ENCODE data around the gene MN1. TPM values are rescaled to one million over a fixed set of nuclear protein-coding genes. Genes with fewer than 3 reads are reported as not detected.

MN1 gene
- polyA plus RNA-seq, 1 experiment = 1.3 TPM

- Histone ChIP-seq H3K36me3 (ENCODE audit: control insufficient read depth, insufficient read depth, low read length) (no peaks in the 10 kb centered on the region), H3K4me3 (ENCODE audit: low read depth, low read length) (no peak overlapping the region), H3K27me3 (ENCODE audit: control insufficient read depth, insufficient read depth, low read length) (peaks cover 1% of the 10 kb centered on the region)
- ChIA-PET POLR2A (no interaction called here), CTCF (interaction anchor here (0.6 to 2.8 kb wide), 2 partner anchors 12 to 83 kb away, joined by 3 to 9 read pairs; no protein-coding TSS in a partner anchor)
- no peak for DNase-seq (ENCODE audit: low read depth)
- TF ChIP-seq CTCF (IDR thresholded peaks at IDR 0.05; ENCODE audit: insufficient read depth, low read depth, low read length) = no peak
These were observed 15.0 kb upstream of the MN1 start for GRCh38 chr22:27816552-27816951.

GRCh38 chr22:27815826-27816530 lies 14.4 kb upstream of the MN1 start:
- no peak for DNase-seq (ENCODE audit: low read depth)
- peaks cover 1% of the 10 kb centered on the region for H3K27me3 ChIP-seq (ENCODE audit: control insufficient read depth, insufficient read depth, low read length)
- ChIA-PET CTCF (interaction anchor here (0.6 kb wide), 1 partner anchor 82 kb away, joined by 3 read pairs; no protein-coding TSS in a partner anchor), POLR2A (no interaction called here)
- no peak overlapping the region for H3K4me3 ChIP-seq (ENCODE audit: low read depth, low read length)
- TF ChIP-seq CTCF (IDR thresholded peaks at IDR 0.05; ENCODE audit: insufficient read depth, low read depth, low read length) = no peak
- H3K36me3 ChIP-seq (ENCODE audit: control insufficient read depth, insufficient read depth, low read length) = no peaks in the 10 kb centered on the region

DNA sequence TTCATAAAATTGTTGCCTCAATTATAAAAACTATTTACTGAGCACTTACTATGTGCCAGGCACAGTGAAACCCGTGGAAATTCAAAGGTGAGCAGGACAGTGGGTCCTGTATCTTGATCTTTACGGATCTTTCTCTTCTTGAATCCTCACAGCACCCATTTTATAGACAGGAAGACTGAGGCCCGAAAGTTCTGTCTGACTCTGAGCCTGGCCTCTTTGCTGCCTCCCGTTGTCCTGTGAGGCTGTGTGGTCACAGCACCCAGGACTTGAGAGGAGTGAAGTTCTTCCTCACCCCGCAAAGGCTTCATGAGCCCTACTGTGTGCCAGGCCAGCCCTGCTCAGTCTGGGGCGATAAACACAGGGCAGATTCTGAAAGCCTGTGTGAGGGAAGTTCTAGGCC lies 13.4 kb upstream of the MN1 start:
- no peaks in the 10 kb centered on the region for H3K36me3 ChIP-seq (ENCODE audit: control insufficient read depth, insufficient read depth, low read length)
- peaks cover 1% of the 10 kb centered on the region for H3K27me3 ChIP-seq (ENCODE audit: control insufficient read depth, insufficient read depth, low read length)
- ChIA-PET CTCF (no interaction called here), POLR2A (no interaction called here)
- DNase-seq (ENCODE audit: low read depth) = no peak
- no peak overlapping the region for H3K4me3 ChIP-seq (ENCODE audit: low read depth, low read length)
- no peak for TF ChIP-seq CTCF (IDR thresholded peaks at IDR 0.05; ENCODE audit: insufficient read depth, low read depth, low read length)

DNA sequence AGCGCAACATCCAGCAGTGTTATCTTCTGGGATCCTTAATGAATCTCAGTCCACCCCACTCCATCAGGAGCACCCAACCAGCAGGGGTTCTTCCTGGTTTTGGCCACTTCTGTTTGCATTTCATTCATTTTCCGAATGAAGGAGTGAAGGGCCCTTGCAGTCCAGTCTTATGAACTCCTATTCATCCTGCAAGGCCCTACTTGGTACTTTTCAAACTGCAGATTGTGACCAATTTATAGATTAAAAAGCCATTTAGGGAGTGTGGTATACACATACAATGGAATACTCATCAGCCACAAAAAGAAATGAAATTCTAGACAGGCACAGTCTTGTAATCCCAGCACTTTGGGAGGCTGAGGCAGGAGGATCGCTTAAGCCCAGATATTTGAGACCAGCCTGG lies 10.2 kb upstream of the MN1 start:
- CTCF ChIA-PET = no interaction called here
- no peak for TF ChIP-seq CTCF (IDR thresholded peaks at IDR 0.05; ENCODE audit: insufficient read depth, low read depth, low read length)
- Histone ChIP-seq H3K4me3 (ENCODE audit: low read depth, low read length) (no peak overlapping the region), H3K36me3 (ENCODE audit: control insufficient read depth, insufficient read depth, low read length) (no peaks in the 10 kb centered on the region), H3K27me3 (ENCODE audit: control insufficient read depth, insufficient read depth, low read length) (peaks cover 2% of the 10 kb centered on the region)
- DNase-seq (ENCODE audit: low read depth) = no peak
- POLR2A ChIA-PET = no interaction called here

DNA sequence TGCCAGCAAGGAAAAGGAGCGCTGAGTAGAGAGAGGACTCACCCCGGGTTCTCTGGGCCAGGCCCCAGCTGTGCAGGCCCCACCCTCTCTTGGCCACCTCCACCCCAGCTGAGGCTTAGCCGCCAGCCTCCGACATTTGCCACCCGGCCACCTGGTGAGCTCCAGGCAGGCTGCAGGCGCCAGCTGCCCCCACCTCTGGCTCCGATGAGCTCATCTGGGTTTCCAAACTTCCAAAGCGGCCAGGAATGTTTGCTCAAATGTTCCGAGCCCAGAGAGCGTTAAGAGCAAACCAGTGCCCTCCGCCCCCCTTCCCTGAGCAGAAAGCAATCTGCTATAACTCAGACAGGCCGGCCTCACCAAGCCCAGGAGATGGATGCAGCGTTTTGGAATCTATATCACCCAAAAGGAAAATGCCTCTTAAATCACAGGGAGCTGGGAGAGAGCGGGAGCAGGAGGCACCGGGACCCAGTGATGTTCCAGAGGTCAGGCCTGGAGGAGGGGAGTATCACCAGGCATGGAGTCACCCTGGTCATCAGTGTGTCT lies 9.1 kb upstream of the MN1 start:
- H3K4me3 ChIP-seq (ENCODE audit: low read depth, low read length) = no peak overlapping the region
- TF ChIP-seq CTCF (IDR thresholded peaks at IDR 0.05; ENCODE audit: insufficient read depth, low read depth, low read length) = 0 out of 2 replicates have a peak, but pooled peaks have one; percentile 12
- ChIA-PET CTCF (interaction anchor here (0.7 kb wide), 1 partner anchor 406 kb away, joined by 3 read pairs; no protein-coding TSS in a partner anchor), POLR2A (no interaction called here)
- peaks cover 2% of the 10 kb centered on the region for H3K27me3 ChIP-seq (ENCODE audit: control insufficient read depth, insufficient read depth, low read length)
- H3K36me3 ChIP-seq (ENCODE audit: control insufficient read depth, insufficient read depth, low read length) = no peaks in the 10 kb centered on the region
- DNase-seq (ENCODE audit: low read depth) = peak; percentile 20

Data from BJ (cell line).